Gastroesophageal sphincter (tissue), 3 donors: ENCODE measurements around the gene LYPLAL1.

Experiments used
- POLR2A ChIP-seq, 2 donors: fragments of 450-650 bp; IDR thresholded peaks; one replicate each; pipeline ENCODE4 v1.6.1; 2017; ENCODE audit warnings: antibody characterized with exemption in 2 of 2, mild to moderate bottlenecking in 2 of 2, moderate library complexity in 1 of 2
- TF ChIP-seq, protein P1 (sequence below), 4 experiments: fragments of 200-600 bp in 2 of 4; fragments of 450-650 bp in 2 of 4; sonication (generic) in 1 of 4; IDR thresholded peaks; one replicate each; pipeline ENCODE4 v1.5.1; 2017 to 2019; ENCODE audit warnings: antibody characterized with exemption in 4 of 4, mild to moderate bottlenecking in 2 of 4, moderate library complexity in 2 of 4

DNA sequence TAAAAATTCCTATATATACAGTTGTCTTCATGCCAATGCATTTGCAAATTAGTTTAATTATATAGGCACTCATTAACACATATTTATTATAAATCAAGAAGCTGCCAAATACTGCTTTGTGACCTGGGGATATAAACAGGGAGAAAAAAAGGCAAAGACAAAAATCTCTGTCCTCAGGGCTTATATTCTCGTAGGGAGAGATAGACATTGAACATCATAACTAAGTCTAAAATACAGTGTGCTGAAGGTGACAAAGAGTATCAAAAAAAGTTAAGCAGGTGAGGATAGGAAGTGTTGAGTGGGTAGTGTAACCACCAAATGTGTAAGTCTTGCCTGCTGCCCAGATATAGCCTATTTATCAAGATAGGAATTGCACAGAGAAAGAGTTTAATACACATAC is 40.7 kb upstream of the LYPLAL1 start:
- TF ChIP-seq, protein P1, sequence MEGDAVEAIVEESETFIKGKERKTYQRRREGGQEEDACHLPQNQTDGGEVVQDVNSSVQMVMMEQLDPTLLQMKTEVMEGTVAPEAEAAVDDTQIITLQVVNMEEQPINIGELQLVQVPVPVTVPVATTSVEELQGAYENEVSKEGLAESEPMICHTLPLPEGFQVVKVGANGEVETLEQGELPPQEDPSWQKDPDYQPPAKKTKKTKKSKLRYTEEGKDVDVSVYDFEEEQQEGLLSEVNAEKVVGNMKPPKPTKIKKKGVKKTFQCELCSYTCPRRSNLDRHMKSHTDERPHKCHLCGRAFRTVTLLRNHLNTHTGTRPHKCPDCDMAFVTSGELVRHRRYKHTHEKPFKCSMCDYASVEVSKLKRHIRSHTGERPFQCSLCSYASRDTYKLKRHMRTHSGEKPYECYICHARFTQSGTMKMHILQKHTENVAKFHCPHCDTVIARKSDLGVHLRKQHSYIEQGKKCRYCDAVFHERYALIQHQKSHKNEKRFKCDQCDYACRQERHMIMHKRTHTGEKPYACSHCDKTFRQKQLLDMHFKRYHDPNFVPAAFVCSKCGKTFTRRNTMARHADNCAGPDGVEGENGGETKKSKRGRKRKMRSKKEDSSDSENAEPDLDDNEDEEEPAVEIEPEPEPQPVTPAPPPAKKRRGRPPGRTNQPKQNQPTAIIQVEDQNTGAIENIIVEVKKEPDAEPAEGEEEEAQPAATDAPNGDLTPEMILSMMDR (IDR thresholded peaks at IDR 0.05): no peak
- no peak for TF ChIP-seq POLR2A (IDR thresholded peaks at IDR 0.05)
